ENCODE data around the gene ATXN7.

ATXN7 gene

DNA sequence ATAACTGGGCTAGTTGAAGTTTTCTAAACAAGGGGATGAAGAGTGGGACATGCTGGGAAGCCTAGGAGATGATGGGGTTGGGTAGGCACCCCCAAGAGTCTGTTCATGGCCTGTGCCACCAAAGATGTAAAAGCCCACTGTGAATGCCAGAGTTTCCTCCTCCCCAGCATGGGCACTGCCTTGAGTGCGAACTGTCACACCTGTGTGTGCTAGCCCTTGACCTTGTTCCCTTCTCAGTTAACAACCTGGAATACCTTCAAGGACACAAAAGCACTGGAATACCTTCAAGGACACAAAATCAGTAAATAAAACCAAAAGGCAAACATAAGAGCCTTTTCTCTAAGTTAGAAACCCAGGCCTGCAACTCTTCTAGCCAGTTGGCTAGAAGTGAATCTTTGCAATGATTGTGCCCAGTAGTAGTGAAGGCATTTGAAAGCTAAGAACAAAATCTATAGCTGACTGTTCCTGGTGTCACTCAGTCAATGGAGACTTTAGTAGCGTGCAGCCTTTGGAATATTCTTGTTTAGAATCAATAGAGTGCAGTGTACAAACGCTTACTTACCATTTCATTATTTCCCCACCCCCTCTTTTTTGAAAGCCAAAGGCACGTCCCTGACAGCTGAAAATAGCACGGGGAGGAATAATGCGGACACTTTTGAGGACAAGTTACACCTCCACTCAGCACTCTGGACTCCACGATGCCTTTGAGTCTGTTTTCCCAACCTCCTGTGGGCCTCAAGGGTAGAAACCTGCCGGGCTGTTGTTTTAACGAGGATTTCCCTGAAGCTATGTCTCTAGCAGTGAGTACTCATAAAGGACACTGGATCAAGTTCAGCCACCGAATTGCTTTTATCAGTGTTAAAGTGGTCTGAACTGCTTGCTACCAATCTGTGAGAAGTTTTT, 135.4 kb downstream of the ATXN7 start:
- Mint-ChIP-seq H3K4me3 (no peak overlapping the region), H3K27me3 (ENCODE audit: low read depth, poor library complexity) (no peaks in the 10 kb centered on the region), H3K4me1 (peaks cover 40% of the 10 kb centered on the region), H3K9me3 (no peaks in the 10 kb centered on the region), H3K36me3 (ENCODE audit: low read depth) (peaks cover 54% of the 10 kb centered on the region), H3K27ac (peak overlapping the region; percentile 69)
- TF ChIP-seq, protein P1, sequence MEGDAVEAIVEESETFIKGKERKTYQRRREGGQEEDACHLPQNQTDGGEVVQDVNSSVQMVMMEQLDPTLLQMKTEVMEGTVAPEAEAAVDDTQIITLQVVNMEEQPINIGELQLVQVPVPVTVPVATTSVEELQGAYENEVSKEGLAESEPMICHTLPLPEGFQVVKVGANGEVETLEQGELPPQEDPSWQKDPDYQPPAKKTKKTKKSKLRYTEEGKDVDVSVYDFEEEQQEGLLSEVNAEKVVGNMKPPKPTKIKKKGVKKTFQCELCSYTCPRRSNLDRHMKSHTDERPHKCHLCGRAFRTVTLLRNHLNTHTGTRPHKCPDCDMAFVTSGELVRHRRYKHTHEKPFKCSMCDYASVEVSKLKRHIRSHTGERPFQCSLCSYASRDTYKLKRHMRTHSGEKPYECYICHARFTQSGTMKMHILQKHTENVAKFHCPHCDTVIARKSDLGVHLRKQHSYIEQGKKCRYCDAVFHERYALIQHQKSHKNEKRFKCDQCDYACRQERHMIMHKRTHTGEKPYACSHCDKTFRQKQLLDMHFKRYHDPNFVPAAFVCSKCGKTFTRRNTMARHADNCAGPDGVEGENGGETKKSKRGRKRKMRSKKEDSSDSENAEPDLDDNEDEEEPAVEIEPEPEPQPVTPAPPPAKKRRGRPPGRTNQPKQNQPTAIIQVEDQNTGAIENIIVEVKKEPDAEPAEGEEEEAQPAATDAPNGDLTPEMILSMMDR (IDR thresholded peaks at IDR 0.05), result no peak
- DNase-seq, result no peak

DNA sequence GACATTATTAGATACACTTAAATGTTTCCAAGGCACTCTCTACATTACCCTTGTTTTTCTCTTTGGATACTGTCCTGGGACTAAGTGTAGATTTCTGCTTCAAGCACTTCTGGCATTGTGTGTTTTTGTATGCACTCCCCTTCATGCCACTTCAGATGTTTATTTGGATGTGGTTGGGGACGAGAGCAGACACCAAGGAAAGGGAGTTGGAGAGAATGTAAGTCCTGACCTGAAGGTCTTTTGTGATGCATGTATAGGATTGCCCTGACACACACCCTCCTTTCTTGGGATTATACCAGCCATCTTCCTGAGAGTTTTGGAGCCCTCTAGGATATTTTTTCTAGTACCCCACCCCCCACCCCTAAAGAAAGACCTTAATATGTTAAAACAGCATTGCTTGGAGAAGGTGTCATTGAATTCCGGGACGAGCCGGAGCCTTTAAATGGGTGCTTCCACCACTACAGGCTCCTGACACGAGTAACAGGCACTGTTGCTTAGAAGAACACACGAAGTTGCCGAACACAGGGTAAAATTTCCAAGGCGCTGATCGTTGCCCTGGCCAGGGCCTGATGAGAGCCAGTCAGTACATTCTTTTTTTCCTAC, 136.9 kb downstream of the ATXN7 start:
- DNase-seq, result no peak
- Mint-ChIP-seq H3K4me3 (no peak overlapping the region), H3K9me3 (no peaks in the 10 kb centered on the region), H3K27me3 (ENCODE audit: low read depth, poor library complexity) (no peaks in the 10 kb centered on the region), H3K36me3 (ENCODE audit: low read depth) (peaks cover 47% of the 10 kb centered on the region), H3K4me1 (peaks cover 32% of the 10 kb centered on the region), H3K27ac (peak overlapping the region; percentile 83)
- TF ChIP-seq, protein P1 (IDR thresholded peaks at IDR 0.05), result no peak

DNA sequence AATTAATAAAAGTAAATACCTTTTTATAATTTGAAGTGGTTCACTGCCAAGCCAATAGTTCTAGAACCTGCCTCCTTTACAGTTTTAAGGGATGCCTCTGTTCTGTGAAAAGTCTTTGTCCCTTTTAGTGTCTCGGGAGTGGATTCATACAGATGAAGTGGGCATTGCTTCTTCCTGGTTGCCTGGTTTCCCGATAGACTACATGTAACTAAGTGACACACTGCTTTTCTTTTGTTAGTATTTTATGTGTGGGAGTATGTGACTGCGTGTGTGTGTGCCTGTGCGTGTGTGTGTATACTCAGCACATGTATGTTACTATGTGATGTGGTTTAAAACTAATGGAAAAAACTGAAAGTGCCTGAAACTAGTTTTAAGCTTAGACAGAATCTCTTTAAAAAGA, 138.6 kb downstream of the ATXN7 start:
- Mint-ChIP-seq H3K9me3 (no peaks in the 10 kb centered on the region), H3K27ac (peak overlapping the region; percentile 7), H3K36me3 (ENCODE audit: low read depth) (peaks cover 30% of the 10 kb centered on the region), H3K27me3 (ENCODE audit: low read depth, poor library complexity) (no peaks in the 10 kb centered on the region), H3K4me1 (peaks cover 24% of the 10 kb centered on the region), H3K4me3 (no peak overlapping the region)
- TF ChIP-seq, protein P1 (IDR thresholded peaks at IDR 0.05), result no peak
- DNase-seq, result no peak

- H3K27me3 Mint-ChIP-seq (ENCODE audit: low read depth, poor library complexity), result no peaks in the 10 kb centered on the region
- H3K4me3 Mint-ChIP-seq, result no peak overlapping the region
- no peaks in the 10 kb centered on the region for H3K9me3 Mint-ChIP-seq
- peaks cover 23% of the 10 kb centered on the region for H3K4me1 Mint-ChIP-seq
- H3K27ac Mint-ChIP-seq, result no peak overlapping the region
- TF ChIP-seq, protein P1 (IDR thresholded peaks at IDR 0.05), result no peak
- DNase-seq, result no peak
- H3K36me3 Mint-ChIP-seq (ENCODE audit: low read depth), result peaks cover 17% of the 10 kb centered on the region
Observed at GRCh38 chr3:64003589-64003988, 139.9 kb downstream of the ATXN7 start.

DNA sequence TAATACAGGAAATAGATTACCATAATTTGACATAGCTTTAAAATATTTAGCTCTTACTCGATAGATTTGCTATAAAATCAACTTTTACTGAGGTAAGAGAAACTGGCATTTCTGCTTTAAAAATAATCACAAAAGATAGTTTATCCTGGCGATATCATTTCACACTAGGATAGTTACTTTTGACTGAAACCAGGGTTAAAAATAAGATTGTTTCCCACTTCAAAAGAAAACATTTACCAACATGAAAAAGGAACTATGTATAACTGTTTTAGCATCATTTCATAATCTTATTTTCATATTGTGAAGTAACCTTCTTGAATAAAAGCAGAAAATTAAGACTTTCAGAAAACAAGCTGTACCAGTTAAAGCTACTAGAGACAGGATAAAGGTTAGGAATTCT, 144.3 kb downstream of the ATXN7 start:
- DNase-seq, result no peak
- Mint-ChIP-seq H3K4me1 (no peaks in the 10 kb centered on the region), H3K27ac (no peak overlapping the region), H3K9me3 (no peaks in the 10 kb centered on the region), H3K4me3 (no peak overlapping the region), H3K27me3 (ENCODE audit: low read depth, poor library complexity) (no peaks in the 10 kb centered on the region), H3K36me3 (ENCODE audit: low read depth) (peaks cover 26% of the 10 kb centered on the region)
- TF ChIP-seq, protein P1 (IDR thresholded peaks at IDR 0.05), result no peak

Measured in nephron progenitor cell (in vitro differentiated cells).